Trophoblast cell (in vitro differentiated cells and primary cell): ENCODE data around the gene SPSB4.

ENCODE experiments used
- DNase-seq, 2 donors: peaks; one replicate each; pipeline ENCODE4 v3.0.0-alpha.2; 2016
- H2AFZ ChIP-seq: 2 replicates; pipeline ENCODE4 v1.6.1; 2013; ENCODE audit warnings: low read length, moderate library complexity, mild to moderate bottlenecking; ENCODE audit not compliant: insufficient read depth, poor library complexity
- H2AK5ac ChIP-seq: 2 replicates; pipeline ENCODE4 v1.6.1; 2013; ENCODE audit warnings: mild to moderate bottlenecking, low read length
- H2BK120ac ChIP-seq: 2 replicates; pipeline ENCODE4 v1.6.1; 2013; ENCODE audit warnings: low read length, mild to moderate bottlenecking, moderate library complexity; ENCODE audit not compliant: insufficient read depth, poor library complexity
- H2BK12ac ChIP-seq: 2 replicates; pipeline ENCODE4 v1.6.1; 2013; ENCODE audit warnings: mild to moderate bottlenecking, low read length, moderate library complexity
- H2BK5ac ChIP-seq: 2 replicates; pipeline ENCODE4 v1.6.1; 2013; ENCODE audit warnings: low read length, low read depth, moderate library complexity, mild to moderate bottlenecking; ENCODE audit not compliant: poor library complexity
- H3K14ac ChIP-seq: 2 replicates; pipeline ENCODE4 v1.6.1; 2013; ENCODE audit warnings: mild to moderate bottlenecking, low read length
- H3K18ac ChIP-seq: 2 replicates; pipeline ENCODE4 v1.6.1; 2013; ENCODE audit warnings: mild to moderate bottlenecking, low read length
- H3K23ac ChIP-seq: 2 replicates; pipeline ENCODE4 v1.6.1; 2013; ENCODE audit warnings: low read length
- H3K27ac ChIP-seq: 2 replicates; pipeline ENCODE4 v1.5.1; 2013; ENCODE audit warnings: low read depth, mild to moderate bottlenecking, inconsistent platforms, low read length, moderate library complexity
- H3K27me3 ChIP-seq: 2 replicates; pipeline ENCODE4 v1.6.1; 2013; ENCODE audit warnings: inconsistent platforms, mild to moderate bottlenecking, low read length, moderate library complexity; ENCODE audit not compliant: insufficient read depth
- H3K36me3 ChIP-seq, 2 experiments: 1 replicate in 1 of 2; 2 replicates in 1 of 2; pipeline ENCODE4 v1.6.1; 2013; ENCODE audit warnings: low read length in 2 of 2, mild to moderate bottlenecking in 2 of 2, moderate library complexity in 1 of 2; ENCODE audit not compliant: insufficient read depth in 2 of 2, control insufficient read depth in 1 of 2
- H3K4ac ChIP-seq: 2 replicates; pipeline ENCODE4 v1.6.1; 2013; ENCODE audit warnings: low read depth, mild to moderate bottlenecking, low read length, moderate library complexity
- H3K4me1 ChIP-seq, 2 experiments: 1 replicate in 1 of 2; 2 replicates in 1 of 2; pipeline ENCODE4 v1.6.1; 2013; ENCODE audit warnings: low read length in 2 of 2, mild to moderate bottlenecking in 2 of 2, moderate library complexity in 1 of 2; ENCODE audit not compliant: insufficient read depth in 2 of 2, control insufficient read depth in 1 of 2
- H3K4me2 ChIP-seq: 2 replicates; pipeline ENCODE4 v1.6.1; 2013; ENCODE audit warnings: inconsistent platforms, mild to moderate bottlenecking, low read length, moderate library complexity
- H3K4me3 ChIP-seq: 2 replicates; pipeline ENCODE4 v1.5.1; 2013; ENCODE audit warnings: mild to moderate bottlenecking, low read depth, low read length, inconsistent platforms
- H3K79me1 ChIP-seq: one replicate; pipeline ENCODE4 v1.6.1; 2013; ENCODE audit warnings: low read length
- H3K79me2 ChIP-seq: 2 replicates; pipeline ENCODE4 v1.6.1; 2013; ENCODE audit warnings: low read length, mild to moderate bottlenecking; ENCODE audit not compliant: control insufficient read depth, insufficient read depth, poor library complexity
- H3K9ac ChIP-seq: 2 replicates; pipeline ENCODE4 v1.6.1; 2013; ENCODE audit warnings: mild to moderate bottlenecking, low read length
- H3K9me3 ChIP-seq: 2 replicates; pipeline ENCODE4 v1.6.1; 2013; ENCODE audit warnings: low read depth, mild to moderate bottlenecking, control low read depth, inconsistent platforms, low read length; ENCODE audit not compliant: insufficient read depth
- H4K12ac ChIP-seq: 2 replicates; pipeline ENCODE4 v1.6.1; 2013; ENCODE audit warnings: low read depth, mild to moderate bottlenecking, low read length, moderate library complexity
- H4K8ac ChIP-seq: 2 replicates; pipeline ENCODE4 v1.6.1; 2013; ENCODE audit warnings: low read depth, mild to moderate bottlenecking, low read length, moderate library complexity
- H4K91ac ChIP-seq: one replicate; pipeline ENCODE4 v1.6.1; 2013; ENCODE audit warnings: low read depth, mild to moderate bottlenecking, low read length, moderate library complexity
- WGBS: extraction: QIAGEN DNeasy Blood & Tissue Kit; methylation state at CpG from one replicate; pipeline ENCODE4 v1.1.7; 2013; ENCODE audit warnings: missing lambda C conversion rate; ENCODE audit not compliant: insufficient read length, insufficient coverage; ENCODE audit errors: extremely low coverage; 5-methylcytosine and 5-hydroxymethylcytosine counted together

The SPSB4 gene

DNA sequence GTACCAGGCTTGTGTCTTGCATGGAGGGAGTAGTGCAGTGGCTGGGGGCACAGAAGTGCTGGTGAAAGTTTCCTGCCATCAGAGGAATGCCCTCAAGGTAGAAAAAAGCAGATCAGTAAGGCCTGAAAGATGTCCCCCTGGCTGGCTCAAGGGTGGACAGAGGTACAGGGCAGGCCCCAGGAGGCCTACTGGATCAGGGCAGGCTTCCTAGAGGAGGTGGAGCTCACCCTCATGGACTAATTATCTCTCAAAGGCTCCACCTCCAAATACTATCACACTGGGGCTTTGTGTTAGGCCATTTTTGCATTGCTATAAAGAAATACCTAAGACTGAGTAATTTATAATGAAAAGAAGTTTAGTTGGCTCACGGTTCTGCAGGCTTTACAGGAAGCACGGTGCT, 7.8 kb downstream of the SPSB4 start:
- Histone ChIP-seq H3K79me1 (no peaks in the 10 kb centered on the region), H3K9ac (no peak overlapping the region), H2AK5ac (no peak overlapping the region), H3K4me2 (no peak overlapping the region), H3K9me3 (peaks cover 5% of the 10 kb centered on the region), H3K36me3 (peaks cover 0 to 3% of the 10 kb centered on the region in 2 experiments), H3K27ac (no peak overlapping the region), H4K91ac (no peak overlapping the region), H3K18ac (no peak overlapping the region), H2BK12ac (no peak overlapping the region), H2AFZ (no peak overlapping the region), H3K14ac (no peak overlapping the region), H3K4me1 (peaks cover 12 to 24% of the 10 kb centered on the region in 2 experiments), H3K23ac (no peak overlapping the region), H3K79me2 (peaks cover 29% of the 10 kb centered on the region), H2BK5ac (no peak overlapping the region), H4K8ac (no peak overlapping the region), H4K12ac (no peak overlapping the region), H2BK120ac (no peak overlapping the region), H3K4ac (peak overlapping the region; percentile 39), H3K27me3 (no peaks in the 10 kb centered on the region), H3K4me3 (no peak overlapping the region)
- no CpG with 5 or more reads among the region's 2 CpGs for WGBS
- DNase-seq: no peak

GRCh38 chr3:141059816-141060215, 8.7 kb downstream of the SPSB4 start:
- Histone ChIP-seq H3K4me2 (no peak overlapping the region), H3K23ac (no peak overlapping the region), H2BK5ac (no peak overlapping the region), H3K9ac (no peak overlapping the region), H3K4me3 (no peak overlapping the region), H3K14ac (no peak overlapping the region), H4K91ac (no peak overlapping the region), H2BK12ac (no peak overlapping the region), H3K27me3 (no peaks in the 10 kb centered on the region), H2BK120ac (no peak overlapping the region), H3K27ac (no peak overlapping the region), H2AK5ac (no peak overlapping the region), H2AFZ (no peak overlapping the region), H3K9me3 (peaks cover 5% of the 10 kb centered on the region), H4K8ac (no peak overlapping the region), H3K79me2 (peaks cover 31% of the 10 kb centered on the region), H3K79me1 (no peaks in the 10 kb centered on the region), H3K4ac (peak overlapping the region; percentile 16), H3K36me3 (peaks cover 0 to 3% of the 10 kb centered on the region in 2 experiments), H3K18ac (no peak overlapping the region), H3K4me1 (peaks cover 12 to 24% of the 10 kb centered on the region in 2 experiments), H4K12ac (no peak overlapping the region)
- no peak for DNase-seq
- no CpG with 5 or more reads among the region's 2 CpGs for WGBS

- H4K91ac ChIP-seq: no peak overlapping the region
- DNase-seq: no peak
- H3K4me3 ChIP-seq: no peak overlapping the region
- H3K4ac ChIP-seq: peak overlapping the region; percentile 16
- no peaks in the 10 kb centered on the region for H3K79me1 ChIP-seq
- no peaks in the 10 kb centered on the region for H3K27me3 ChIP-seq
- H3K27ac ChIP-seq: no peak overlapping the region
- H3K18ac ChIP-seq: no peak overlapping the region
- peaks cover 26% of the 10 kb centered on the region for H3K79me2 ChIP-seq
- no peak overlapping the region for H3K9ac ChIP-seq
- peaks cover 5% of the 10 kb centered on the region for H3K9me3 ChIP-seq
- no peak overlapping the region for H3K23ac ChIP-seq
- H3K14ac ChIP-seq: no peak overlapping the region
- H2BK5ac ChIP-seq: no peak overlapping the region
- no peak overlapping the region for H2BK120ac ChIP-seq
- H3K36me3 ChIP-seq: peaks cover 0 to 3% of the 10 kb centered on the region in 2 experiments
- H2AFZ ChIP-seq: no peak overlapping the region
- no peak overlapping the region for H4K8ac ChIP-seq
- peaks cover 12 to 19% of the 10 kb centered on the region in 2 experiments for H3K4me1 ChIP-seq
- H2BK12ac ChIP-seq: no peak overlapping the region
- no peak overlapping the region for H4K12ac ChIP-seq
- no peak overlapping the region for H2AK5ac ChIP-seq
- H3K4me2 ChIP-seq: no peak overlapping the region
- no CpG with 5 or more reads among the region's 3 CpGs for whole genome bisulfite sequencing
These were observed 9.2 kb downstream of the SPSB4 start for GRCh38 chr3:141060327-141060726.

DNA sequence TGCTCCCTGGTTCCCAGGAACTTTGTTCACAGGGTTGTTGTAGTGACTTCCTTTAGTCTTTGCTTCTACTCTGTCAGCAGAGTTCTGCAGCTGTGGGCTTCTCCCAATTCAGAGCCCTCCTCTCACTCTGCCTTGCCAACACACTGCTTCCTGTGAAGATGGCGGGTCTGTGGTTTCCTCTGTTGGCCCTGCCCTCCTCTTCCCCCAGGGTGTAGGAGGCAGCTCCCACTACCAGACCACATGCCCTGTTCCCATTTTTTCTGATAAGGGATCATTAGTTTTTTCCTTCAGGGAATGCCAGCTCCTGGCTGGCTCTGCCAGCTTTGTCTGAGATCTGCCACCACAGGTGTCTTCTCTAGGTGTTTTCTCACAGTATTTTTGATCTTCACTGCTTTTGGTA, 12.7 kb downstream of the SPSB4 start:
- H3K27me3 ChIP-seq: no peaks in the 10 kb centered on the region
- H2BK5ac ChIP-seq: no peak overlapping the region
- H2BK120ac ChIP-seq: no peak overlapping the region
- no peak overlapping the region for H2AFZ ChIP-seq
- no peak for DNase-seq
- peak overlapping the region; percentile 36 for H2AK5ac ChIP-seq
- H3K4me2 ChIP-seq: no peak overlapping the region
- no peak overlapping the region for H4K12ac ChIP-seq
- H3K14ac ChIP-seq: no peak overlapping the region
- H4K91ac ChIP-seq: no peak overlapping the region
- no peak overlapping the region for H2BK12ac ChIP-seq
- WGBS: no CpG with 5 or more reads among the region's 1 CpG
- H3K27ac ChIP-seq: no peak overlapping the region
- H3K4me1 ChIP-seq: peaks cover 11% of the 10 kb centered on the region in 2 experiments
- H3K36me3 ChIP-seq: peaks cover 9 to 11% of the 10 kb centered on the region in 2 experiments
- H3K23ac ChIP-seq: no peak overlapping the region
- H4K8ac ChIP-seq: no peak overlapping the region
- no peak overlapping the region for H3K4me3 ChIP-seq
- H3K9ac ChIP-seq: no peak overlapping the region
- no peaks in the 10 kb centered on the region for H3K79me1 ChIP-seq
- peak overlapping the region; percentile 45 for H3K18ac ChIP-seq
- peaks cover 6% of the 10 kb centered on the region for H3K9me3 ChIP-seq
- peaks cover 19% of the 10 kb centered on the region for H3K79me2 ChIP-seq
- H3K4ac ChIP-seq: peak overlapping the region; percentile 65
